Activated CD8-positive, alpha-beta T cell treated with anti-CD3 and anti-CD28 coated beads for 36 hours (primary cell): ENCODE data around the gene CACNG4. TPM values are rescaled to one million over a fixed set of nuclear protein-coding genes. Genes with fewer than 3 reads are reported as not detected.
"Not testable (repeated sequence)": the region's sequence is repeated elsewhere in the genome, so short reads cannot be mapped to it uniquely, and the experiment has no call there.

Source experiments
- ATAC-seq: fragments of 200-7000 bp; cut with Tn5 transposase; one replicate; pipeline ENCODE4 v1.10.0; 2021; ENCODE audit warnings: mild to moderate bottlenecking, moderate library complexity
- CTCF ChIA-PET: fragments of 350-600 bp; sonication (Branson Sonifier 250); formaldehyde crosslinking; loops from one replicate; lab custom pipeline; 2021; ENCODE audit warnings: antibody characterized with exemption; lab: Charles Lee
- POLR2A ChIA-PET: fragments of 350-600 bp; sonication (Branson Sonifier 250); formaldehyde crosslinking; loops from one replicate; lab custom pipeline; 2021; ENCODE audit warnings: antibody characterized with exemption; lab: Charles Lee
- DNase-seq: peaks from one replicate; pipeline ENCODE4 v3.0.0-alpha.2; 2020
- H3K27ac Mint-ChIP-seq: one replicate; pipeline ENCODE4 v1.8.0; 2021; ENCODE audit warnings: mild to moderate bottlenecking, mixed read lengths
- H3K27me3 Mint-ChIP-seq: one replicate; pipeline ENCODE4 v1.8.0; 2021; ENCODE audit warnings: mixed read lengths
- H3K36me3 Mint-ChIP-seq: one replicate; pipeline ENCODE4 v1.8.0; 2021; ENCODE audit warnings: low read depth, mixed read lengths
- H3K4me1 Mint-ChIP-seq: one replicate; pipeline ENCODE4 v1.8.0; 2021; ENCODE audit warnings: low read depth, mixed read lengths
- H3K4me3 Mint-ChIP-seq: one replicate; pipeline ENCODE4 v1.8.0; 2021; ENCODE audit warnings: mild to moderate bottlenecking, moderate library complexity, mixed read lengths
- H3K9me3 Mint-ChIP-seq: one replicate; pipeline ENCODE4 v1.8.0; 2021; ENCODE audit warnings: mixed read lengths
- CTCF ChIP-seq: fragments of 200-600 bp; IDR thresholded peaks from one replicate; pipeline ENCODE4 v1.8.0; 2022; ENCODE audit warnings: antibody characterized with exemption, mild to moderate bottlenecking
- intact Hi-C: fragments of 100-400 bp; cut with micrococcal nuclease; formaldehyde crosslinking; loops from one replicate; pipeline ENCODE4 v1.10.0; 2022
- total RNA-seq, 2 experiments: library from RNA; stranded (reverse); gene quantifications; one replicate each; pipeline ENCODE4 v1.2.3, GENCODE V29; 2021

The CACNG4 gene
- total RNA-seq, 2 experiments from 2014 or later, result not detected

GRCh38 chr17:67032985-67033384, 68.5 kb downstream of the CACNG4 start:
- DNase-seq, result no peak
- ATAC-seq, result no peak
- intact Hi-C loops, result no loop called here
- Mint-ChIP-seq H3K4me3 (no peak overlapping the region), H3K36me3 (no peaks in the 10 kb centered on the region), H3K4me1 (peaks cover 12% of the 10 kb centered on the region), H3K27me3 (no peaks in the 10 kb centered on the region), H3K27ac (no peak overlapping the region), H3K9me3 (no peaks in the 10 kb centered on the region)
- ChIA-PET POLR2A (no interaction called here), CTCF (no interaction called here)
- TF ChIP-seq CTCF, result no peak

GRCh38 chr17:67033613-67034012, 69.1 kb downstream of the CACNG4 start:
- ATAC-seq, result no peak
- TF ChIP-seq CTCF, result no peak
- DNase-seq, result no peak
- peaks cover 12% of the 10 kb centered on the region for H3K4me1 Mint-ChIP-seq
- no peak overlapping the region for H3K4me3 Mint-ChIP-seq
- CTCF ChIA-PET, result no interaction called here
- H3K9me3 Mint-ChIP-seq, result no peaks in the 10 kb centered on the region
- POLR2A ChIA-PET, result no interaction called here
- H3K27me3 Mint-ChIP-seq, result no peaks in the 10 kb centered on the region
- no peaks in the 10 kb centered on the region for H3K36me3 Mint-ChIP-seq
- intact Hi-C loops, result no loop called here
- no peak overlapping the region for H3K27ac Mint-ChIP-seq

- intact Hi-C loops, result no loop called here
- peak overlapping the region; percentile 84 for H3K27ac Mint-ChIP-seq
- DNase-seq (peak; percentile 53), ATAC-seq (peak; percentile 83)
- H3K4me3 Mint-ChIP-seq, result no peak overlapping the region
- H3K4me1 Mint-ChIP-seq, result peaks cover 12% of the 10 kb centered on the region
- H3K27me3 Mint-ChIP-seq, result no peaks in the 10 kb centered on the region
- no peak for TF ChIP-seq CTCF
- ChIA-PET CTCF (no interaction called here), POLR2A (no interaction called here)
- no peaks in the 10 kb centered on the region for H3K9me3 Mint-ChIP-seq
- H3K36me3 Mint-ChIP-seq, result no peaks in the 10 kb centered on the region
Observed at GRCh38 chr17:67035131-67036083, 70.9 kb downstream of the CACNG4 start.

GRCh38 chr17:67038861-67039365, 74.4 kb downstream of the CACNG4 start:
- intact Hi-C loops, result no loop called here
- TF ChIP-seq CTCF, result no peak
- Mint-ChIP-seq H3K27me3 (peaks cover 2% of the 10 kb centered on the region), H3K4me1 (peaks cover 12% of the 10 kb centered on the region), H3K27ac (no peak overlapping the region), H3K4me3 (no peak overlapping the region), H3K9me3 (no peaks in the 10 kb centered on the region), H3K36me3 (no peaks in the 10 kb centered on the region)
- ATAC-seq (no peak), DNase-seq (no peak)
- POLR2A ChIA-PET, result no interaction called here
- CTCF ChIA-PET, result no interaction called here

- Mint-ChIP-seq H3K4me1 (peaks cover 4% of the 10 kb centered on the region), H3K36me3 (no peaks in the 10 kb centered on the region), H3K27ac (no peak overlapping the region), H3K27me3 (peaks cover 2% of the 10 kb centered on the region), H3K9me3 (no peaks in the 10 kb centered on the region), H3K4me3 (no peak overlapping the region)
- no peak for TF ChIP-seq CTCF
- no peak for DNase-seq
- ChIA-PET CTCF (interaction anchor here (0.6 kb wide), 1 partner anchor 1568 kb away, joined by 4 read pairs; no protein-coding TSS in a partner anchor), POLR2A (no interaction called here)
- ATAC-seq, result no peak
- intact Hi-C loops, result no loop called here
Observed at GRCh38 chr17:67040652-67041051, 76.1 kb downstream of the CACNG4 start.

GRCh38 chr17:67041119-67041518, 76.6 kb downstream of the CACNG4 start:
- H3K36me3 Mint-ChIP-seq, DNase-seq, H3K27me3 Mint-ChIP-seq, H3K4me3 Mint-ChIP-seq, H3K4me1 Mint-ChIP-seq, H3K9me3 Mint-ChIP-seq, POLR2A ChIA-PET, ATAC-seq, intact Hi-C loops, H3K27ac Mint-ChIP-seq, CTCF ChIA-PET: not testable (repeated sequence)
